GM18951 (cell line): ENCODE measurements around the gene TLN1.

Experiments used
- POLR2A ChIP-seq: IDR thresholded peaks from 4 replicates; pipeline ENCODE4 v1.6.1; 2011; ENCODE audit warnings: mild to moderate bottlenecking; ENCODE audit not compliant: insufficient read length, insufficient read depth; ENCODE audit errors: extremely low read depth
- in situ Hi-C: fragments of 300-500 bp; cut with MboI; formaldehyde crosslinking; loops from one replicate; pipeline ENCODE4 v1.12.0; 2022; ENCODE audit warnings: low sequenced_read_pairs, mixed read lengths, inconsistent platforms; ENCODE audit not compliant: unreplicated experiment

The TLN1 gene

GRCh38 chr9:35730486-35730854 is 1.5 kb downstream of the TLN1 start:
- TF ChIP-seq POLR2A: no peak
- in situ Hi-C loops: no loop called here

GRCh38 chr9:35729700-35730485 is 2.1 kb downstream of the TLN1 start:
- no peak for TF ChIP-seq POLR2A
- in situ Hi-C loops: no loop called here

- no peak for TF ChIP-seq POLR2A
- in situ Hi-C loops: no loop called here
Observed at GRCh38 chr9:35729101-35729500, 2.9 kb downstream of the TLN1 start.

- TF ChIP-seq POLR2A: peak; percentile 67
- in situ Hi-C loops: no loop called here
Observed at GRCh38 chr9:35728041-35728971, 3.7 kb downstream of the TLN1 start.

- TF ChIP-seq POLR2A: no peak
- in situ Hi-C loops: no loop called here
Observed at GRCh38 chr9:35727676-35728040, 4.3 kb downstream of the TLN1 start.

- no peak for TF ChIP-seq POLR2A
- in situ Hi-C loops: no loop called here
Observed at GRCh38 chr9:35726931-35727330, 5.1 kb downstream of the TLN1 start.

GRCh38 chr9:35725362-35725761 is 6.6 kb downstream of the TLN1 start:
- no peak for TF ChIP-seq POLR2A
- in situ Hi-C loops: no loop called here

GRCh38 chr9:35723908-35724307 is 8.1 kb downstream of the TLN1 start:
- in situ Hi-C loops: no loop called here
- TF ChIP-seq POLR2A: no peak

- TF ChIP-seq POLR2A: no peak
- in situ Hi-C loops: no loop called here
Observed at GRCh38 chr9:35723426-35723825, 8.6 kb downstream of the TLN1 start.

GRCh38 chr9:35719546-35719945 is 12.4 kb downstream of the TLN1 start:
- no peak for TF ChIP-seq POLR2A
- in situ Hi-C loops: no loop called here

- in situ Hi-C loops: no loop called here
- TF ChIP-seq POLR2A: no peak
Observed at GRCh38 chr9:35718721-35719511, 13.1 kb downstream of the TLN1 start.

- in situ Hi-C loops: no loop called here
Observed at GRCh38 chr9:35717132-35717870, 14.7 kb downstream of the TLN1 start.

More at GRCh38 chr9:35717132-35717870, 14.7 kb downstream of the TLN1 start:
- TF ChIP-seq POLR2A: no peak
